CD4-positive, alpha-beta T cell treated with Interleukin-10 for 1 hour (primary cell): ENCODE measurements around the gene INPP5D.

ENCODE experiments used
- DNase-seq: peaks from one replicate; pipeline ENCODE4 v3.0.0-alpha.2; 2020

INPP5D gene

DNA sequence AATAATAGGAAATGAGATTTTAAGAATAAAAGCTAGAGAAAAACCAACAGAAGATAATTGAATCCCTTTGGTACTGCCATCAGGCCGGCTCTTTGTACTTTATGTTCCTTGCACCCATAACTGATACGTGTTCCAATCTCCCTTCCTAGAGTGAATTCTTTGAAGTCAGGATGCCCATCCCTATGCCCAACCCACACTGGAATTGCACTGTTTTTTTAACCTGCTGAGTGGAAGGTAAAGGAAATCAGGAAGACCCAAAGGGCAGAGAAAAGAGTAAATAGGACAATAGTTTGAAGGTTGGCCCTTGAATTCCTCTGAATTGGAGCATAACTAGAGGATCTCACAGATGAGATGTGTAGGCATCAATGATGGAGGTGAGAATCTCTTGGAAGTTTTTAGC is 187.0 kb downstream of the INPP5D start:
- DNase-seq = no peak

DNA sequence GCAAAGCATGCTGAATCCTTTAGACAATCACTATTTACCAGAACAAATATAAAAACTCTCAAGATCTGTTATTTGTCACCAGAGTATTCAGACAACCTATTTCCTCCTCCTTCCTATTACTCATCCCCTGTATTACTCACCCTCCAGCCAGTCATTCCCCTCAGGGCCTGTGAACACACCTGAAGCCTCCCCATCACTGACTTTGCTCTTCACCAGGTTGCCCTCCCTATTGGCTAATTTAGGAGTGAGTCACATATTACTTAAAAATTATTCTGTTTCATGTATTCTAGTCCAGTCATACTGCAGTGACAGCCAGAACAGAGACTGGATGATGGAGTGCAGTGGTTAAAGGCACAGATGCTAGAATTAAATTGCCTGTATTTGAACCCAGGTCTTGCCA is 187.6 kb downstream of the INPP5D start:
- peak; percentile 61 for DNase-seq

DNA sequence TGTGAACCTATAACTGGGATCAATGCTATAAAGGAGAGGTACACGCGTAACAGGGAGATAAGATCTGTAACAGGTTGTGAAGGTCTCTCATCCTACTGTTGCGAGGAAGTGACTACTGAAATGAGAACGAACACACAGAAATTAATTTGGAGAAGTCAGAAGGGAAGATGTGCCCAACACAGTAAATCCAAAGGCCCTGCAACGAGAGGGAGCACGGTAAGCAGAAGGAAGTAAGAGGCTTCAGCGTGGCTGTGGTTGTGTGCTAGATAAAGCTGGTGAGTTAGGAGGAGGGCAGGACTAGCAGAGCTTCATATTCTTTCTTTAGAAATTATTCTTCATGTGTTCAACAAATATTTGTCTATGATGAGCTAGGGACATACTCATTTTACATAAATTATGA is 188.9 kb downstream of the INPP5D start:
- DNase-seq = peak; percentile 24

DNA sequence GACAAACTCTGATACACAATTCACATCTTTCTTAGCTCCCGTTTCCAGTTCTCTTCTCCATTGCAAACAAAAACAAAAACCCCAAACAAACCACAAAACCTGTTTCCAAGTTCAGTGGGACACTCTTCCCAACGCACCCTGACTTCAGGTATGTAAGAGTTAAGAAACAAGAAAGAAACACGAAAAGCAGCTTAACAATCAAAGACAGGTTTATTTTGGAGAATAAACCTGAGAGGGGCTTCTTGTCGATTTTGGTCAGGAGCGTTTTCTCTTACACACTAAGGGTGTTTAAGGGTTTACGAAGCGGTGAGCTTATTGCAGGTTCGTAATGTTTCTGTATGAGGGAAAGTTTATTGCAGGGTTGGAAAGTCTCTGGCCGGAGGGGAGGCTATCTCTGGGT is 190.4 kb downstream of the INPP5D start:
- DNase-seq = no peak

DNA sequence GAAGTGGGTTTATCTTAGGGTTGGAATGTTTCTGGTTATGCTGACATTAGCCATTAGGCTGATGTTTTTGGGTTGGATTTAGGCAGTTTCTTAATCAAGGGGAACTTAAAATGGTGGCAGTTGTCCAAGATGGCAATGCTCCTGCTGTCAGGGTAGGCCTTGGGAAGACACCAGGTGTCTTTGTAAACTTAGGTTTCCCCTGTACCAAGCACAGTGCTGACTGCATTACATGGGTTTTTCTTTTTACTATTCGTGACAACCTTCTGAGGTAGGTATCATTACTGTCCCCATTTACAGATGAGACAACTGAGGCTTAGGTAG is 190.8 kb downstream of the INPP5D start:
- no peak for DNase-seq

DNA sequence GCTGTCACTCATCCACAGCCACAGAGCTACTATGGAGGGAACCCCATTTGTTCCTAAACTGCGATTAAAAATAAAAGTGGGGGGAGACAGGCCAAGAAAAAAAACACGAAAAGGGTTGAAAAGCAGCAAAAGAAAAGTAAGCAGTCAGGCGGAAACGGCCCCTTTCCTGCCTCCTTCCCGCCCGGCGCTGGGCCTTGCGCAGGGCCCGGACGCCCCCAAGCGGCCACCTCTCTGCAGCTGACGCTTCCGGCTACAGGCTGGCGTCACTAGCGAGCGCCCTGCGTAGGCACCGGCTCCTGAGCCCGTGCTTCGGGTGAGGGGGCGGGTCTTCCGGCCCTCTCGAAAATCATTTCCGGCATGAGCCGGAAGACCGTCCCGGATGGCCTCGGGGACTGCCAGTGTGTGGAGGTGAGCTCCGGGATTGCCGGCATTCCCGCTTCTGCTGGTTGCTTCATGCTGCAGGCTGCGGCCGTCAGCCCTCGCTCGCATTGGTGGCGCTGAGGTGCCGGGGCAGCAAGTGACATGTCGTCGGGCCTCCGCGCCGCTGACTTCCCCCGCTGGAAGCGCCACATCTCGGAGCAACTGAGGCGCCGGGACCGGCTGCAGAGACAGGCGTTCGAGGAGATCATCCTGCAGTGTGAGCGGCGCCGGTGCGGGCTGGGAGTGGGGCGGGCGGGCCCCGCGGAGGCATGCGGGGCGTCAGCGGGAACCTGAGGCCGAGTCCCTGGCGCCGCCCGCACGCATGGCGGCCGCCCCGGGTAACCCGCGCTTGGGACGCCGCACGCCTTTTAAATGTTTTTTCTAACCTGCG is 191.4 kb downstream of the INPP5D start, which contains the start of gene ATG16L1:
TSS of gene ATG16L1 (plus strand) at position 368 of the 811 bp plus-strand sequence. CDS start at position 523, 155 bp downstream.
- DNase-seq = peak; percentile 95

DNA sequence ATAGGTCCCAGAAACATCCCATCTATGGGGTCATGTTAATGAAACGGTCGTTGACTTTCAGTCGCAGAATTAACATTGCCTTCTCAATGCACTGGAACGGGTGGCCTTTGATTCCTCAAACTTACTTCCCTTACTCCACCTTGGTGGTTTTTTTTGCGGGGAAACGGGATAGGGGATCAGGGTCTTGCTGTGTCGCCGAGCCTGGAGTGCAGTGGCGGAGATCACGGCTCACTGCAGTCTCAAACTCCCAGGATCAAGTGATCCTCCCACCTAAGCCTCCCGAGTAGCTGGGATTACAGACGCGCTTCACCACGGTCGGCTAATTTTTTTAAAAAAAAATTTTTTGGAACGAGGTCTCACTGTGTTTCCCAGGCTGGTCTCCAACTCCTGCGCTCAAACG is 192.1 kb downstream of the INPP5D start:
- DNase-seq = no peak

DNA sequence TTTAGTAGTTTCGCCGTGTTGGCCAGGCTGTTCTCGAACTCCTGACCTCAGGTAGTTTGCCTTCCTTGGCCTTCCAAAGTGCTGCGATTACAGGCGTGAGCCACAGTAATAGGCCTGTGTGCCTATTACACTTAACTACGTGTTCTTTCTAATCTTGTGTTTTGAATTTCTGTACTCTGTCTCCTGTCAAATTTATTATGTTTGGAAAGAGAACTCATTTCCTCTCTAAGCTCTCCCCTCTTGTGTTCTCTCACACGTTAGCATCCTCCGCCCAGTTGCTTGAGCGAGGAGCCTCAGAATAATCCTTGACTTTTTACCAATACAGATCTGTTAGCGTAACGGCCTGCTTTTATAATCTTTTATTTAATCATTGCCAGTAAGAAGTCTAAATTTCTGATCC is 195.0 kb downstream of the INPP5D start:
- DNase-seq = no peak

DNA sequence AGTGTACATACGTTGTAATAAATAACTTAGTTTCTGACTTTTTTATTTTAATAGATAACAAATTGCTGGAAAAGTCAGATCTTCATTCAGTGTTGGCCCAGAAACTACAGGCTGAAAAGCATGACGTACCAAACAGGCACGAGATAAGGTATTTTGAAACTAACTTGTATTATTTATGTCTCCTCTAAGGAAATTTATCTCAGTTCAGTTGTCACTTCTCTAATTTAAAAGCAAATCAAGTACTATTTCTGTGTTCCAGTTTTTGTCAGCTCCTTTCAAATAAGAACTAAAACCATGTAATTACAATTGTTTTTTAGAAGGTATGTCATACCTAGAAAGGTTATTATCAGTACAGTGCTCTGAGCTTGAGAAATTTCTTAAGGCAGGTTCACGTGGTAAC is 195.9 kb downstream of the INPP5D start:
- DNase-seq = no peak
